ENCODE data around the gene SPATS2L.

SPATS2L gene

DNA sequence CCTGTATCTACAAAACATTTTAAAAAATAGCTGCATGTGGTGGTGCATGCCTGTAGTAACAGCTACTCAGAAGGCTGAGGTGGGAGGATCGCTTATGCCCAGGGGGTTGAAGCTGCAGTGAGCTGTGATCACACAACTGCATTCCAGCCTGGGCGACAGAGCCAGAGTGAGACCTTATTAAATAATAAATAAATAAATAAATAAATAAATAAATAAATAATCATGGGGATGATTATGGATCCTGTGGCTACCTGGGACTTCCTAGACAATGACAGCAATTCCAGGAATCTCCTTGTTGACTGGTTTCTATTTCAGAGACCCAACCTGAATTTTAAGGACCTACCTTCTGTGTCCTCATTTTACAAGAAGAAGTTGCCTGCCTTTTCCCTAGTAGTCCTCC, 111.9 kb downstream of the SPATS2L start:
- DNase-seq: no peak

GRCh38 chr2:200419325-200419724, 112.8 kb downstream of the SPATS2L start:
- no peak for DNase-seq

DNA sequence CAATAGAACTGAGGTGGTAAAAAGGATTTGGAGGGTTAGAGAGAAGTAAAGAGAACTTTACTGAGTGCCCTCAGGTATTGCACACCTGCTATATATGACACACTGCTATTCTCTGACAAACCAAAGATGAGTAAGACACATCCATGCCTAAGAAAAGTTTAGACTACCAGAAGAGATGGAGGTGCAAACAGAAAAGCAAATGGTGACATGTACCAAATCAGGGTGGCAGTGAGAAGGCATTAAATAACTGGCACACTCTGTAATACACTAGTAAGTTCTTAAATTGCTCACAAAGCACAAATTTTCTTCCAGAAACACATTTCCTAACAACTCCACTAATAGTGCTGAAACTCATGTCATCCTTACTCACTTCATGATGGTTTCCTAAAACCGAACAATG, 114.8 kb downstream of the SPATS2L start:
- DNase-seq: no peak

DNA sequence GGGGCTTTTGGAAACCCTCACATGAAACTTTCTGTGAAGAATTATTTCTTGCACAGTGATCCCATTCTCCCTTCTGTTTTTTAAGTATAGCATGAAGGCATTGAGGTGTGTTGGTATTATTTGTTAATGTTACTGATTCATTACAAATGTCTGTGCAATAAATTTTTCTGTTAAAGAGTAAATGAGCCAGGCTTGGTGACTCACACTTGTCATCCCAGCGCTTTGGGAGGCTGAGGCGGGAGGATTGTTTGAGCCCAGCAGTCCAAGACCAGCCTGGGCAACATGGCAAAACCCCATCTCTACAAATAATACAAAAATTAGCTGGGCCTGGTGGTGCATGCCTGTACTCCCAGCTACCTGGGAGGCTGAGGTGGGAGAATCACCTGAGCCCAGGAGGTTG, 115.6 kb downstream of the SPATS2L start:
- no peak for DNase-seq

- DNase-seq: no peak
Measured at GRCh38 chr2:200422532-200423261, 116.2 kb downstream of the SPATS2L start.

GRCh38 chr2:200423541-200423940, 117.0 kb downstream of the SPATS2L start:
- no peak for DNase-seq

GRCh38 chr2:200425026-200425821, 118.7 kb downstream of the SPATS2L start:
- no peak for DNase-seq

GRCh38 chr2:200426754-200427153, 120.3 kb downstream of the SPATS2L start:
- DNase-seq: no peak

GRCh38 chr2:200428961-200429665, 122.6 kb downstream of the SPATS2L start:
- DNase-seq: no peak

DNA sequence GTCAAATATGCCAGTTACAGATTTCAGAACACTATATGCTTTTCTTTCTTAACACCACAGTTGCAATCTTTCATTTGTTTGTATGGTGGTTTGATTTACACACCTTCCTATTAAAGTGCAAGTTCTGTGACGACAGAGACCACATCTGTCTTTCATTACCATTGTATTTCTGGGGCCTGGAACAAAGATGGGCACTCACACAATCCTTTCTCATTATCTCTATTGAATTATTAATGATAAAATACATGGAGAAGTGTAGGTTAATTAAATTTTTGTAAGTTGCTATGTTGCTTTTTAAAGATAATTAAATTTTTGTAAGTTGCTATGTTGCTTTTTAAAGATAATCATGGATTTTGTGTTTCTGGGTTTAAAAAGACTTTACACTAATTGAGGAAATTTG, 123.5 kb downstream of the SPATS2L start:
- no peak for DNase-seq

GRCh38 chr2:200431996-200432705, 125.7 kb downstream of the SPATS2L start:
- no peak for DNase-seq

- no peak for DNase-seq
Measured at GRCh38 chr2:200435379-200435778, 128.9 kb downstream of the SPATS2L start.

GRCh38 chr2:200438251-200438650, 131.8 kb downstream of the SPATS2L start:
- DNase-seq: no peak

GRCh38 chr2:200438846-200439245, 132.4 kb downstream of the SPATS2L start:
- DNase-seq: no peak

GRCh38 chr2:200439981-200440380, 133.5 kb downstream of the SPATS2L start:
- no peak for DNase-seq

GRCh38 chr2:200442471-200442870, 136.0 kb downstream of the SPATS2L start:
- no peak for DNase-seq

DNA sequence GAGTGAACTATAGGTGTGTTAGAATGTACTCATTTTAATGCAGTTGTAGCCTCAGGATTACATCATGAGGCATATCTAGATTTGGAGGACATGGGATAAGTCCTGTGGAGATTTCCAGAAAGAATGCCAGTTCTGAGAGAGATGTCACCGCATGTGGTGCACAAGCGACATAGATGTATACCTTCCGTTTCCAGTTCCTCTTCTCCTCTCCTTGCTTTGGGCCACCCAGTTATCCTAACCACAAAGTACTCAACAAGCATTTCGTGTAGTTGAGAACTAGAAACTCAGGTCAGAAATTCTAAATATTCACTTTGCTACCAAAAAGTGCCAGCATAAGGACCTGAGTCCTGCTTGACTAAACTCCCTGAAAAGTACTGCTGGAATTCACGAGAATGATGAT, 136.9 kb downstream of the SPATS2L start:
- DNase-seq: no peak

GRCh38 chr2:200443916-200444315, 137.4 kb downstream of the SPATS2L start:
- no peak for DNase-seq

- DNase-seq: no peak
Measured at GRCh38 chr2:200444530-200444929, 138.0 kb downstream of the SPATS2L start.

- no peak for DNase-seq
Measured at GRCh38 chr2:200445284-200445683, 138.8 kb downstream of the SPATS2L start.

- DNase-seq: no peak
Measured at GRCh38 chr2:200446612-200447011, 140.1 kb downstream of the SPATS2L start.

DNA sequence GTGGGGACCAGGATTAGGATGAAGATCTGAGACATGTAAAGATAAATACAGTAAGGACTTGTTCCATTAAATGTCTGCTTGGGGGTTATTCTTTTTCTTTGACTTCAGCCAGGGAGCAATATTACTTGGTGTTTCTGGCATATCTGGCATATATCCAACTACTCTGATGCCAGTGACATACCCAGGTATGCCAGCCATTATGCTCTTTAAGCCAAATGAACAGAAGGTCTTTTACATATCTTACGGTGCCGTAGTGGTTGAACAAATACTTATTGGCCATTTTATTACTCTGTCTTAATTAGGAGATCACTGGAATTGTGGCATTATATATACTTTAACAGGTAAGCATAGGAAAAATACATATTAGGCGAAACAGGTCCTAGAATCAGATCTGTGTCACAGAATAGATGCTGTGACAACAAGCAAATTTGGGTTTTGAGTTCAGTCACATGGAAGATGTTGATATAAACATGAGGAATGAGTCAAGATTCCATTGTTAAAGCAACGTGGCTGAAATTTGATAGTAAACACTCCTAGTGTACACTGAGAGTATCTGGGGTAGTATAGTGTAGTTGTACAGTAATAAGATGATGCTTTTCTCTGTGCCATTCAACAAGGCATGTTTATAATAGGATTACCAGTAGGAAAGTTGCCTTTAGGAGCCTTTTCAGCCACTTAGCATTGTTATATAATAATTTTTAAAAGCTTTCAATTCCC, 140.8 kb downstream of the SPATS2L start:
- DNase-seq: no peak

Data from T-helper 9 cell (primary cell).